CD4-positive, alpha-beta T cell (primary cell): ENCODE data around the gene RBM5. TPM values are rescaled to one million over a fixed set of nuclear protein-coding genes. Genes with fewer than 3 reads are reported as not detected.

Experiments used
- ATAC-seq: fragments of 200-7000 bp; cut with Tn5 transposase; one replicate; pipeline ENCODE4 v1.10.0; 2022; ENCODE audit warnings: mild to moderate bottlenecking; ENCODE audit not compliant: poor library complexity
- CTCF ChIA-PET: fragments of 350-600 bp; sonication (Branson Sonifier 250); formaldehyde crosslinking; loops from one replicate; lab custom pipeline; 2021; ENCODE audit warnings: antibody characterized with exemption, inconsistent platforms; lab: Charles Lee
- POLR2A ChIA-PET: fragments of 350-600 bp; sonication (Branson Sonifier 250); formaldehyde crosslinking; loops from one replicate; lab custom pipeline; 2021; ENCODE audit warnings: antibody characterized with exemption, inconsistent platforms; lab: Charles Lee
- DNase-seq, 14 experiments: peaks; one replicate each; pipeline ENCODE4 v3.0.0-alpha.2; 2013 to 2020; ENCODE audit warnings: mixed read lengths in 2 of 14
- H3K27ac ChIP-seq, 2 donors: one replicate each; pipeline versions ENCODE4 v1.5.1 to v1.7.0; 2013; ENCODE audit warnings: low read length in 2 of 2, low read depth in 1 of 2, mild to moderate bottlenecking in 1 of 2
- H3K27me3 ChIP-seq, 2 experiments: 1 replicate in 1 of 2; 2 replicates in 1 of 2; pipeline versions ENCODE4 v1.6.1 to v1.7.0; 2013; ENCODE audit warnings: low read length in 2 of 2, control low read depth in 1 of 2, mild to moderate bottlenecking in 1 of 2, moderate library complexity in 1 of 2; ENCODE audit not compliant: insufficient read depth in 2 of 2, control insufficient read depth in 1 of 2
- H3K36me3 ChIP-seq: one replicate; pipeline ENCODE4 v1.6.1; 2013; ENCODE audit warnings: low read length, control low read depth; ENCODE audit not compliant: insufficient read depth
- H3K4me1 ChIP-seq: one replicate; pipeline ENCODE4 v1.6.1; 2013; ENCODE audit warnings: low read length, control low read depth; ENCODE audit not compliant: insufficient read depth
- H3K4me3 ChIP-seq: one replicate; pipeline ENCODE4 v1.5.1; 2013; ENCODE audit warnings: mild to moderate bottlenecking, low read length, moderate library complexity
- H3K9me3 ChIP-seq, 2 experiments: 1 replicate in 1 of 2; 2 replicates in 1 of 2; pipeline versions ENCODE4 v1.6.1 to v1.7.0; 2013; ENCODE audit warnings: low read length in 2 of 2, mild to moderate bottlenecking in 2 of 2, control low read depth in 1 of 2, moderate library complexity in 1 of 2; ENCODE audit not compliant: control insufficient read depth in 1 of 2, insufficient read depth in 1 of 2
- H3K27ac Mint-ChIP-seq: one replicate; pipeline ENCODE4 v1.8.0; 2020; ENCODE audit warnings: mixed read lengths
- H3K27me3 Mint-ChIP-seq: one replicate; pipeline ENCODE4 v1.8.0; 2021; ENCODE audit warnings: mixed read lengths
- H3K36me3 Mint-ChIP-seq: one replicate; pipeline ENCODE4 v1.8.0; 2021; ENCODE audit warnings: low read depth, mixed read lengths
- H3K4me1 Mint-ChIP-seq: one replicate; pipeline ENCODE4 v1.8.0; 2021; ENCODE audit warnings: low read depth, mixed read lengths
- H3K4me3 Mint-ChIP-seq: one replicate; pipeline ENCODE4 v1.8.0; 2020; ENCODE audit warnings: mild to moderate bottlenecking, mixed read lengths
- H3K9me3 Mint-ChIP-seq: one replicate; pipeline ENCODE4 v1.8.0; 2020; ENCODE audit warnings: mixed read lengths
- CTCF ChIP-seq: fragments of 200-600 bp; IDR thresholded peaks from one replicate; pipeline ENCODE4 v1.8.0; 2022; ENCODE audit warnings: antibody characterized with exemption, mild to moderate bottlenecking
- intact Hi-C, 2 experiments: fragments of 100-400 bp; cut with DNase I in 1 of 2; cut with micrococcal nuclease in 1 of 2; formaldehyde crosslinking; loops; one replicate each; pipeline versions ENCODE4 v1.15.1 to v1.9.0; 2023 to 2025; cut with DNase I, micrococcal nuclease
- total RNA-seq, 174 experiments: library from RNA in 2 of 174; stranded (reverse) in 2 of 174; gene quantifications; one replicate each; pipeline ENCODE4 v1.2.3 and lab custom pipeline; 2021 to 2026

Gene RBM5
- total RNA-seq, 2 experiments from 2014 or later, result 324 to 330 TPM

GRCh38 chr3:50155491-50155878 is 66.8 kb downstream of the RBM5 start:
- DNase-seq (no peak), ATAC-seq (no peak)
- no peak overlapping the region for H3K27ac Mint-ChIP-seq
- H3K9me3 Mint-ChIP-seq, result no peaks in the 10 kb centered on the region
- peaks cover 26 to 29% of the 10 kb centered on the region in 2 experiments for H3K27me3 ChIP-seq
- H3K27me3 Mint-ChIP-seq, result peaks cover 48% of the 10 kb centered on the region
- intact Hi-C loops, result no loop called here
- H3K4me1 Mint-ChIP-seq, result peaks cover 22% of the 10 kb centered on the region
- ChIA-PET POLR2A (no interaction called here), CTCF (interaction anchor here (1.2 kb wide), 1 partner anchor 39 kb away, joined by 3 read pairs; no protein-coding TSS in a partner anchor)
- no peaks in the 10 kb centered on the region for H3K36me3 Mint-ChIP-seq
- TF ChIP-seq CTCF, result no peak
- no peak overlapping the region for H3K4me3 ChIP-seq
- H3K4me1 ChIP-seq, result peaks cover 23% of the 10 kb centered on the region
- H3K9me3 ChIP-seq, result peaks cover 0 to 9% of the 10 kb centered on the region in 2 experiments
- H3K4me3 Mint-ChIP-seq, result peak overlapping the region; percentile 73
- no peaks in the 10 kb centered on the region for H3K36me3 ChIP-seq
- no peak overlapping the region for H3K27ac ChIP-seq

GRCh38 chr3:50155891-50156290 is 67.2 kb downstream of the RBM5 start:
- H3K9me3 ChIP-seq, result peaks cover 0 to 9% of the 10 kb centered on the region in 2 experiments
- DNase-seq, result no peak
- Mint-ChIP-seq H3K27ac (no peak overlapping the region), H3K4me1 (peaks cover 22% of the 10 kb centered on the region), H3K4me3 (peak overlapping the region; percentile 73), H3K27me3 (peaks cover 46% of the 10 kb centered on the region), H3K9me3 (no peaks in the 10 kb centered on the region), H3K36me3 (no peaks in the 10 kb centered on the region)
- H3K36me3 ChIP-seq, result no peaks in the 10 kb centered on the region
- ATAC-seq, result no peak
- H3K27me3 ChIP-seq, result peaks cover 26 to 29% of the 10 kb centered on the region in 2 experiments
- POLR2A ChIA-PET, result no interaction called here
- peaks cover 23% of the 10 kb centered on the region for H3K4me1 ChIP-seq
- CTCF ChIA-PET, result interaction anchor here (1.2 kb wide), 1 partner anchor 39 kb away, joined by 3 read pairs; no protein-coding TSS in a partner anchor
- TF ChIP-seq CTCF, result no peak
- H3K4me3 ChIP-seq, result no peak overlapping the region
- intact Hi-C loops, result no loop called here
- no peak overlapping the region for H3K27ac ChIP-seq

- Mint-ChIP-seq H3K4me1 (peaks cover 22% of the 10 kb centered on the region), H3K27me3 (peaks cover 46% of the 10 kb centered on the region), H3K4me3 (peak overlapping the region; percentile 74), H3K36me3 (no peaks in the 10 kb centered on the region), H3K9me3 (no peaks in the 10 kb centered on the region), H3K27ac (no peak overlapping the region)
- no peak for ATAC-seq
- ChIA-PET CTCF (interaction anchor here (1.2 to 1.5 kb wide), 2 partner anchors 37 to 38 kb away, joined by 3 read pairs; no protein-coding TSS in a partner anchor), POLR2A (no interaction called here)
- peaks cover 26 to 29% of the 10 kb centered on the region in 2 experiments for H3K27me3 ChIP-seq
- peaks cover 23% of the 10 kb centered on the region for H3K4me1 ChIP-seq
- no peak overlapping the region for H3K4me3 ChIP-seq
- no peak overlapping the region for H3K27ac ChIP-seq
- H3K9me3 ChIP-seq, result peaks cover 0 to 9% of the 10 kb centered on the region in 2 experiments
- no peak for DNase-seq
- H3K36me3 ChIP-seq, result no peaks in the 10 kb centered on the region
- no peak for TF ChIP-seq CTCF
- intact Hi-C loops, result no loop called here
Measured at GRCh38 chr3:50156549-50157493, 68.1 kb downstream of the RBM5 start.
